ENCODE measurements around the gene AGAP3.

DNA sequence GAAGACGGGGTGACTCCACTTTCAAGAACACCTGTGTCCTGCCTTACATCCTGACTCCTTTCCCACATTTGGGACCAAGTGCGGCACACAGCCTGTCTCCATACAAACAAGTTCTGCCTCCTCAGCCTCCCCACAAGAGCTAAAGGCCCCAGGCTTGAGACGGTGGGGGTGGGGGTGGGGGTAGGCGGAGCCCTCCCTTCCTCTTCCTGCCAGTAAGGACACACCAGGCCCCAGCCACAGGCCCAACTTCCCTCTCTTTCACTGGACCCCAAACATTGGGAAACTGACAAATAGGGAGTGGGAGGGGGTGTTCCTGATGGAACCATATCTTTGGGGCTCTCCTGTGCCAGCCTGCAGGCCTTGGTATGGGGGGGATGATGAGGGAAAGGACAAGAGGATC, 33.2 kb upstream of the AGAP3 start:
- TF ChIP-seq, protein P1, sequence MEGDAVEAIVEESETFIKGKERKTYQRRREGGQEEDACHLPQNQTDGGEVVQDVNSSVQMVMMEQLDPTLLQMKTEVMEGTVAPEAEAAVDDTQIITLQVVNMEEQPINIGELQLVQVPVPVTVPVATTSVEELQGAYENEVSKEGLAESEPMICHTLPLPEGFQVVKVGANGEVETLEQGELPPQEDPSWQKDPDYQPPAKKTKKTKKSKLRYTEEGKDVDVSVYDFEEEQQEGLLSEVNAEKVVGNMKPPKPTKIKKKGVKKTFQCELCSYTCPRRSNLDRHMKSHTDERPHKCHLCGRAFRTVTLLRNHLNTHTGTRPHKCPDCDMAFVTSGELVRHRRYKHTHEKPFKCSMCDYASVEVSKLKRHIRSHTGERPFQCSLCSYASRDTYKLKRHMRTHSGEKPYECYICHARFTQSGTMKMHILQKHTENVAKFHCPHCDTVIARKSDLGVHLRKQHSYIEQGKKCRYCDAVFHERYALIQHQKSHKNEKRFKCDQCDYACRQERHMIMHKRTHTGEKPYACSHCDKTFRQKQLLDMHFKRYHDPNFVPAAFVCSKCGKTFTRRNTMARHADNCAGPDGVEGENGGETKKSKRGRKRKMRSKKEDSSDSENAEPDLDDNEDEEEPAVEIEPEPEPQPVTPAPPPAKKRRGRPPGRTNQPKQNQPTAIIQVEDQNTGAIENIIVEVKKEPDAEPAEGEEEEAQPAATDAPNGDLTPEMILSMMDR (IDR thresholded peaks at IDR 0.05), result no peak
- TF ChIP-seq POLR2AphosphoS5 (IDR thresholded peaks at IDR 0.05), result no peak
- TF ChIP-seq POLR2A (IDR thresholded peaks at IDR 0.05), result no peak
